ENCODE measurements around the gene MVK. TPM values are rescaled to one million over a fixed set of nuclear protein-coding genes. Genes with fewer than 3 reads are reported as not detected.

MVK gene
- polyA plus RNA-seq, 1 of the 3 experiments (the other 2 are of a cell fraction), result 7.0 TPM

- H2AFZ ChIP-seq (ENCODE audit: low read depth), result no peak overlapping the region
- peaks cover 3 to 39% of the 10 kb centered on the region in 2 experiments for H3K36me3 ChIP-seq (replicated peaks in 1 of 2; ENCODE audit: control insufficient read depth in 1 of 2, insufficient read depth in 2 of 2, low read length in 1 of 2)
- DNase-seq, result no peak
- ChIA-PET POLR2A (no interaction called here), CTCF (interaction anchor here (2.7 kb wide), 1 partner anchor 8 kb away, joined by 7 read pairs; no protein-coding TSS in a partner anchor)
- no peaks in the 10 kb centered on the region for H4K20me1 ChIP-seq (ENCODE audit: insufficient read depth)
- no peaks in the 10 kb centered on the region for H3K79me2 ChIP-seq (ENCODE audit: insufficient read depth)
- no peaks in the 10 kb centered on the region for H3F3A ChIP-seq (replicated peaks; ENCODE audit: insufficient read depth)
- H3K4me3 ChIP-seq (ENCODE audit: low read depth in 2 of 2, low read length in 1 of 2), result no peak overlapping the region
- peak overlapping the region in 1 of 2 experiments; percentile 97; a peak in 1 of 4 replicates for H3K27ac ChIP-seq (ENCODE audit: low read depth in 2 of 2, low read length in 1 of 2)
- H3K9ac ChIP-seq, result no peak overlapping the region
- H3K9me2 ChIP-seq, result no peaks in the 10 kb centered on the region
- H3K4me1 ChIP-seq (ENCODE audit: control insufficient read depth in 1 of 2, insufficient read depth in 2 of 2, low read depth in 1 of 2, low read length in 1 of 2), result peaks cover 0 to 74% of the 10 kb centered on the region in 2 experiments; a peak in 2 of 4 replicates
- 96% methylated on average over 8 of the region's 8 CpGs for WGBS (ENCODE audit: low lambda C conversion rate)
- no peak overlapping the region for H3K4me2 ChIP-seq
- H3K27me3 ChIP-seq (ENCODE audit: insufficient read depth), result no peaks in the 10 kb centered on the region
- TF ChIP-seq FOXJ3 (CRISPR knock-in tag; IDR thresholded peaks at IDR 0.05) (no peak), RFX5 (IDR thresholded peaks at IDR 0.05; ENCODE audit: low read length) (no peak), MAX (IDR thresholded peaks at IDR 0.05; ENCODE audit: low read depth) (no peak), RAD21 (IDR thresholded peaks at IDR 0.05; ENCODE audit: low read length) (no peak), TCF12 (IDR thresholded peaks at IDR 0.05) (no peak), JUND (IDR thresholded peaks at IDR 0.05) (no peak)
- TF ChIP-seq, protein P1, sequence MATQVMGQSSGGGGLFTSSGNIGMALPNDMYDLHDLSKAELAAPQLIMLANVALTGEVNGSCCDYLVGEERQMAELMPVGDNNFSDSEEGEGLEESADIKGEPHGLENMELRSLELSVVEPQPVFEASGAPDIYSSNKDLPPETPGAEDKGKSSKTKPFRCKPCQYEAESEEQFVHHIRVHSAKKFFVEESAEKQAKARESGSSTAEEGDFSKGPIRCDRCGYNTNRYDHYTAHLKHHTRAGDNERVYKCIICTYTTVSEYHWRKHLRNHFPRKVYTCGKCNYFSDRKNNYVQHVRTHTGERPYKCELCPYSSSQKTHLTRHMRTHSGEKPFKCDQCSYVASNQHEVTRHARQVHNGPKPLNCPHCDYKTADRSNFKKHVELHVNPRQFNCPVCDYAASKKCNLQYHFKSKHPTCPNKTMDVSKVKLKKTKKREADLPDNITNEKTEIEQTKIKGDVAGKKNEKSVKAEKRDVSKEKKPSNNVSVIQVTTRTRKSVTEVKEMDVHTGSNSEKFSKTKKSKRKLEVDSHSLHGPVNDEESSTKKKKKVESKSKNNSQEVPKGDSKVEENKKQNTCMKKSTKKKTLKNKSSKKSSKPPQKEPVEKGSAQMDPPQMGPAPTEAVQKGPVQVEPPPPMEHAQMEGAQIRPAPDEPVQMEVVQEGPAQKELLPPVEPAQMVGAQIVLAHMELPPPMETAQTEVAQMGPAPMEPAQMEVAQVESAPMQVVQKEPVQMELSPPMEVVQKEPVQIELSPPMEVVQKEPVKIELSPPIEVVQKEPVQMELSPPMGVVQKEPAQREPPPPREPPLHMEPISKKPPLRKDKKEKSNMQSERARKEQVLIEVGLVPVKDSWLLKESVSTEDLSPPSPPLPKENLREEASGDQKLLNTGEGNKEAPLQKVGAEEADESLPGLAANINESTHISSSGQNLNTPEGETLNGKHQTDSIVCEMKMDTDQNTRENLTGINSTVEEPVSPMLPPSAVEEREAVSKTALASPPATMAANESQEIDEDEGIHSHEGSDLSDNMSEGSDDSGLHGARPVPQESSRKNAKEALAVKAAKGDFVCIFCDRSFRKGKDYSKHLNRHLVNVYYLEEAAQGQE (IDR thresholded peaks at IDR 0.05; ENCODE audit: low read depth, low read length), result no peak
- TF ChIP-seq, protein P2, sequence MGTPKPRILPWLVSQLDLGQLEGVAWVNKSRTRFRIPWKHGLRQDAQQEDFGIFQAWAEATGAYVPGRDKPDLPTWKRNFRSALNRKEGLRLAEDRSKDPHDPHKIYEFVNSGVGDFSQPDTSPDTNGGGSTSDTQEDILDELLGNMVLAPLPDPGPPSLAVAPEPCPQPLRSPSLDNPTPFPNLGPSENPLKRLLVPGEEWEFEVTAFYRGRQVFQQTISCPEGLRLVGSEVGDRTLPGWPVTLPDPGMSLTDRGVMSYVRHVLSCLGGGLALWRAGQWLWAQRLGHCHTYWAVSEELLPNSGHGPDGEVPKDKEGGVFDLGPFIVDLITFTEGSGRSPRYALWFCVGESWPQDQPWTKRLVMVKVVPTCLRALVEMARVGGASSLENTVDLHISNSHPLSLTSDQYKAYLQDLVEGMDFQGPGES (IDR thresholded peaks at IDR 0.05; ENCODE audit: low read depth, low read length), result no peak
- H3K9me3 ChIP-seq, result no peaks in the 10 kb centered on the region
Observed at GRCh38 chr12:109533487-109533740, 40.2 kb upstream of the MVK start.

- H3K4me3 ChIP-seq (ENCODE audit: low read depth in 2 of 2, low read length in 1 of 2), result no peak overlapping the region
- no peak overlapping the region for H3K4me2 ChIP-seq
- TF ChIP-seq, protein P3, sequence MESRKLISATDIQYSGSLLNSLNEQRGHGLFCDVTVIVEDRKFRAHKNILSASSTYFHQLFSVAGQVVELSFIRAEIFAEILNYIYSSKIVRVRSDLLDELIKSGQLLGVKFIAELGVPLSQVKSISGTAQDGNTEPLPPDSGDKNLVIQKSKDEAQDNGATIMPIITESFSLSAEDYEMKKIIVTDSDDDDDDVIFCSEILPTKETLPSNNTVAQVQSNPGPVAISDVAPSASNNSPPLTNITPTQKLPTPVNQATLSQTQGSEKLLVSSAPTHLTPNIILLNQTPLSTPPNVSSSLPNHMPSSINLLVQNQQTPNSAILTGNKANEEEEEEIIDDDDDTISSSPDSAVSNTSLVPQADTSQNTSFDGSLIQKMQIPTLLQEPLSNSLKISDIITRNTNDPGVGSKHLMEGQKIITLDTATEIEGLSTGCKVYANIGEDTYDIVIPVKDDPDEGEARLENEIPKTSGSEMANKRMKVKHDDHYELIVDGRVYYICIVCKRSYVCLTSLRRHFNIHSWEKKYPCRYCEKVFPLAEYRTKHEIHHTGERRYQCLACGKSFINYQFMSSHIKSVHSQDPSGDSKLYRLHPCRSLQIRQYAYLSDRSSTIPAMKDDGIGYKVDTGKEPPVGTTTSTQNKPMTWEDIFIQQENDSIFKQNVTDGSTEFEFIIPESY (IDR thresholded peaks at IDR 0.05; ENCODE audit: borderline replicate concordance, low read depth), result no peak
- TF ChIP-seq EP300 (IDR thresholded peaks at IDR 0.05; ENCODE audit: borderline replicate concordance in 1 of 2, low read depth in 1 of 2, low read length in 1 of 2), result no peak
- no peak for TF ChIP-seq GATA2 (CRISPR knock-in tag; IDR thresholded peaks at IDR 0.05)
- no peak for TF ChIP-seq RFX5 (IDR thresholded peaks at IDR 0.05; ENCODE audit: low read length)
- no peak for TF ChIP-seq EZH2phosphoT487 (IDR thresholded peaks at IDR 0.05; ENCODE audit: borderline replicate concordance, low read depth)
- TF ChIP-seq CTCF (IDR thresholded peaks at IDR 0.05), result no peak
- TF ChIP-seq, protein P4, sequence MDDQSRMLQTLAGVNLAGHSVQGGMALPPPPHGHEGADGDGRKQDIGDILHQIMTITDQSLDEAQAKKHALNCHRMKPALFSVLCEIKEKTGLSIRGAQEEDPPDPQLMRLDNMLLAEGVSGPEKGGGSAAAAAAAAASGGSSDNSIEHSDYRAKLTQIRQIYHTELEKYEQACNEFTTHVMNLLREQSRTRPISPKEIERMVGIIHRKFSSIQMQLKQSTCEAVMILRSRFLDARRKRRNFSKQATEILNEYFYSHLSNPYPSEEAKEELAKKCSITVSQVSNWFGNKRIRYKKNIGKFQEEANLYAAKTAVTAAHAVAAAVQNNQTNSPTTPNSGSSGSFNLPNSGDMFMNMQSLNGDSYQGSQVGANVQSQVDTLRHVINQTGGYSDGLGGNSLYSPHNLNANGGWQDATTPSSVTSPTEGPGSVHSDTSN (IDR thresholded peaks at IDR 0.05), result no peak
- H4K20me1 ChIP-seq (ENCODE audit: insufficient read depth), result no peaks in the 10 kb centered on the region
- H3K9me2 ChIP-seq, result no peaks in the 10 kb centered on the region
- no peak overlapping the region for H3K27ac ChIP-seq (ENCODE audit: low read depth in 2 of 2, low read length in 1 of 2)
- H3K27me3 ChIP-seq (ENCODE audit: insufficient read depth), result no peaks in the 10 kb centered on the region
- no peak overlapping the region for H3K9ac ChIP-seq
- H2AFZ ChIP-seq (ENCODE audit: low read depth), result no peak overlapping the region
- no peaks in the 10 kb centered on the region for H3K9me3 ChIP-seq
- POLR2A ChIA-PET, result no interaction called here
- peaks cover 3 to 39% of the 10 kb centered on the region in 2 experiments for H3K36me3 ChIP-seq (replicated peaks in 1 of 2; ENCODE audit: control insufficient read depth in 1 of 2, insufficient read depth in 2 of 2, low read length in 1 of 2)
- peaks cover 2 to 79% of the 10 kb centered on the region in 2 experiments; a peak in 3 of 4 replicates for H3K4me1 ChIP-seq (ENCODE audit: control insufficient read depth in 1 of 2, insufficient read depth in 2 of 2, low read depth in 1 of 2, low read length in 1 of 2)
- CTCF ChIA-PET, result interaction anchor here (1.3 to 2.7 kb wide), 2 partner anchors 10 to 11 kb away, joined by 3 to 7 read pairs; no protein-coding TSS in a partner anchor
- H3F3A ChIP-seq (replicated peaks; ENCODE audit: insufficient read depth), result no peaks in the 10 kb centered on the region
- DNase-seq, result no peak
- 100% methylated on average over 2 of the region's 15 CpGs for WGBS (ENCODE audit: low lambda C conversion rate)
- no peaks in the 10 kb centered on the region for H3K79me2 ChIP-seq (ENCODE audit: insufficient read depth)
Observed at GRCh38 chr12:109534456-109534855, 39.1 kb upstream of the MVK start.
